ENCODE measurements around the gene VAV2. TPM values are rescaled to one million over a fixed set of nuclear protein-coding genes. Genes with fewer than 3 reads are reported as not detected.

VAV2 gene
- total RNA-seq, 4 donors from 2014 or later: 9.1 to 13.5 (median 10.1) TPM

DNA sequence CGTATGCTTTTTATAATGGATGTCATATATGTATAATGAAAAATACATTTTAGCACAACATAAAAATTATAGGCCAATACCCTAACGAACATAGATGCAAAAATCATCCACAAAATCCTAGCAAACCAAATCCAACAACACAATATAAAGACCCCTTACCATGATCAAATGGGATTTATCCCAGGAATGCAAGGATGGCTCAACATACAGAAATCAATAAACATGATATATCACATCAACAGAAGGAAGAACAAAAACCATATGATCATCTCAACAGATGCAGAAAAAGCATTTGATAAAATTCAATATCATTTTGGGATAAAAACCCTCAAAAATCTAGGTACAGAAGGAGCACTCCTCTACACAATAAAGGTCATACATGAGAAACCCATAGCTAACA is 27.7 kb downstream of the VAV2 start:
- Histone ChIP-seq H3K9me3 (no peaks in the 10 kb centered on the region), H3K27ac (replicated peaks in 1 of 4) (no peak overlapping the region)

DNA sequence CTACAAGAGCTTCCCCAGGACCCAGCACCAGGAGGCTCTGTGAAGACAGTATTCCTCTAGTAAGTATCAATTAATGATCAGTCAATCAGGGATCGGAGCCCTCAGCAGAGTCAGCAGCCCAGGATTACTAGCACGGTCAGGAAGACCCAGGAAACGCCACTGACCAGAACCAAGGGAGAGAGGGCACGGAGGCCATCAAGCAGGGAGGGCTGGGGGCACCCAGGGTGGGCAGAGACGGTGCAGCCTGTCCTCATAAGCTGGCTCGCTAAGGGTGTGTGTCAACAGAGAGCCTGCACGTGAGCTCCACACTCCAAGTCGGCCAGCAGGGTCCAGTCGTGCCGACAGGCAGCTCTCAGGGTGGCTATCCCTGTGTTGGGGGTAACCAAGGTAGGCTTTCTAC is 29.0 kb downstream of the VAV2 start:
- no peak overlapping the region for H3K27ac ChIP-seq (replicated peaks in 1 of 4)
- intact Hi-C loops (cut with DNase I): no loop called here
- H3K27me3 ChIP-seq: no peaks in the 10 kb centered on the region
- no peak for DNase-seq (ENCODE audit: extremely low spot score)
- peaks cover 16 to 42% (median 31%) of the 10 kb centered on the region in 4 donors for H3K4me1 ChIP-seq
- H3K4me3 ChIP-seq: no peak overlapping the region
- TF ChIP-seq POLR2A (IDR thresholded peaks at IDR 0.05; ENCODE audit: low read depth): no peak
- TF ChIP-seq POLR2AphosphoS5 (IDR thresholded peaks at IDR 0.05): no peak
- TF ChIP-seq, protein P1, sequence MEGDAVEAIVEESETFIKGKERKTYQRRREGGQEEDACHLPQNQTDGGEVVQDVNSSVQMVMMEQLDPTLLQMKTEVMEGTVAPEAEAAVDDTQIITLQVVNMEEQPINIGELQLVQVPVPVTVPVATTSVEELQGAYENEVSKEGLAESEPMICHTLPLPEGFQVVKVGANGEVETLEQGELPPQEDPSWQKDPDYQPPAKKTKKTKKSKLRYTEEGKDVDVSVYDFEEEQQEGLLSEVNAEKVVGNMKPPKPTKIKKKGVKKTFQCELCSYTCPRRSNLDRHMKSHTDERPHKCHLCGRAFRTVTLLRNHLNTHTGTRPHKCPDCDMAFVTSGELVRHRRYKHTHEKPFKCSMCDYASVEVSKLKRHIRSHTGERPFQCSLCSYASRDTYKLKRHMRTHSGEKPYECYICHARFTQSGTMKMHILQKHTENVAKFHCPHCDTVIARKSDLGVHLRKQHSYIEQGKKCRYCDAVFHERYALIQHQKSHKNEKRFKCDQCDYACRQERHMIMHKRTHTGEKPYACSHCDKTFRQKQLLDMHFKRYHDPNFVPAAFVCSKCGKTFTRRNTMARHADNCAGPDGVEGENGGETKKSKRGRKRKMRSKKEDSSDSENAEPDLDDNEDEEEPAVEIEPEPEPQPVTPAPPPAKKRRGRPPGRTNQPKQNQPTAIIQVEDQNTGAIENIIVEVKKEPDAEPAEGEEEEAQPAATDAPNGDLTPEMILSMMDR (IDR thresholded peaks at IDR 0.05): no peak
- TF ChIP-seq EP300 (IDR thresholded peaks at IDR 0.05): no peak
- WGBS: 75% methylated on average over 6 of the region's 10 CpGs
- H3K36me3 ChIP-seq: no peaks in the 10 kb centered on the region
- H3K9me3 ChIP-seq: no peaks in the 10 kb centered on the region

More for the DNA sequence above, 27.7 kb downstream of the VAV2 start:
- intact Hi-C loops (cut with DNase I): no loop called here
- 94% methylated on average over 2 of the region's 2 CpGs for WGBS
- H3K4me3 ChIP-seq: no peak overlapping the region
- no peak for DNase-seq (ENCODE audit: extremely low spot score)
- H3K4me1 ChIP-seq: peaks cover 9 to 34% (median 23%) of the 10 kb centered on the region in 4 donors
- H3K36me3 ChIP-seq: no peaks in the 10 kb centered on the region
- TF ChIP-seq EP300 (IDR thresholded peaks at IDR 0.05) (no peak), POLR2A (IDR thresholded peaks at IDR 0.05; ENCODE audit: low read depth) (no peak), POLR2AphosphoS5 (IDR thresholded peaks at IDR 0.05) (no peak)
- TF ChIP-seq, protein P1 (IDR thresholded peaks at IDR 0.05): no peak
- H3K27me3 ChIP-seq: no peaks in the 10 kb centered on the region

DNA sequence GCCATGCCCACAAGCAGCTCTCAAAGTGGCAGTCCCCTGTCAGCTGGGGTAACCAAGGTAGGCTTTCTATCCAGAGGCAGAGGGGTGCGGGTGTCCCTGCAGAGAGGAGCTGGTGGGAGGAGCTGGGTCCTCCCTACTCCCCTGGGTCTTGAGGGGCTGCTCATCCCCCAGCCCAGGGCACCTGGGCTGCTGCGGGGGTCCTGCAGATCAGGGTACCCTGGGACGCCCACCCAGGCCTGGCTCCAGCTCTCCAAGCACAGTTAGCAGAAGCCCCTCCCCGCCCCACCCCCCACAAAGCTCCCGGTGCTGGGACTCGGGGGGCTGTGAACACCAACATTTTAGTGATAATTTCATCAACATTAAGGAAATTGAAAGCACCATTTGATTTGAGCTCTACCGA is 29.8 kb downstream of the VAV2 start:
- no peak for DNase-seq (ENCODE audit: extremely low spot score)

DNA sequence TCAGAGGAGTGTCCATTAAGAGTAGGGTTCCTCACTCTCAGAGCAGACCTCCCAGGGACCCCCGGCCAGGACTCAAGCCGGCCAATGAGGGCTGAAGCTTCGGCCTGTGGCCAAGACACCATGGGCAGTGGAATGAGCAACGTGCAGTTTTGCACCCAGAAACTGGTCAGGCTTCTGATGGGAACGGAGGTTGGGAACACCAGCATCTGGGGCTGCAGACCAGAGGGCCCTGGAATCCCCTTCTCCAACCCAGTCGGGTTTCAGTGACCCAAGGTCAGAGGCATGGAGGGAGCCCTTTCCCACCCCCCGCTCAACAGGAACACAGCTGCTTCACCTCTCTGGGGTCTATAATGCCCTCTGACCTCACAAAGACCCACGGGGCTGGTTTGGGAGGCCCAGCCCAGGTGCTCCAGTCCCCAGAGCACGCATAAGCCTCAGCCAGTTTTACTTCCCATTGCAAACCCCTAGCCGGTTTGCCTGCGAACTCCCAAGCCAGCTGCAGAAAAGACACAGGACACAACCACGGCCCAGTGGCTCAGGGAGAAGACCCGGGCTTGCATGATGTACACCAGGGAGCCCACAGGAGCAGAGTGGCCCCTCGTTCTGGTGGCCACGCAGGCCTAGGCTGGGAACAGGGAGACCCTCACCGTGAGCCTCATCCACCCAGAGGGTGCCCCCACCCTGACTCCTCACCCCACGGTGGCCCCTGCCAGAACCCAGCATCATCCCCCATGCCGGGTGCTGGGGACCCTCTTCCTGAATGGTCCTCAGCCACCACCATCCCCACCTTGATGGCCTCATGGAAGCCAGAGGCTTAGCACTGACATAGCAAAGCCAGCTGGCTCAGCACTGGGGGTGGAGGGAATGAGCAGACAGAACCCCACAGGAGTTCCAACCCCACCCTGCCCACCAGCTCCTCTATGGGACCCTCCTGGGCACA is 30.6 kb downstream of the VAV2 start:
- intact Hi-C loops (cut with DNase I): no loop called here
- WGBS: 86% methylated on average over 5 of the region's 18 CpGs
- no peak for DNase-seq (ENCODE audit: extremely low spot score)

More for the DNA sequence above, 29.8 kb downstream of the VAV2 start:
- TF ChIP-seq EP300 (IDR thresholded peaks at IDR 0.05): no peak
- TF ChIP-seq POLR2AphosphoS5 (IDR thresholded peaks at IDR 0.05): no peak
- WGBS: 77% methylated on average over 1 of the region's 7 CpGs
- Histone ChIP-seq H3K9me3 (no peaks in the 10 kb centered on the region), H3K4me3 (no peak overlapping the region), H3K4me1 (peaks cover 19 to 44% (median 34%) of the 10 kb centered on the region in 4 donors), H3K27me3 (no peaks in the 10 kb centered on the region), H3K36me3 (no peaks in the 10 kb centered on the region), H3K27ac (replicated peaks in 1 of 4) (no peak overlapping the region)
- intact Hi-C loops (cut with DNase I): no loop called here

More for the DNA sequence above, 30.6 kb downstream of the VAV2 start:
- Histone ChIP-seq H3K27me3 (no peaks in the 10 kb centered on the region), H3K4me3 (no peak overlapping the region), H3K4me1 (peaks cover 27 to 53% (median 42%) of the 10 kb centered on the region in 4 donors), H3K36me3 (no peaks in the 10 kb centered on the region), H3K9me3 (no peaks in the 10 kb centered on the region), H3K27ac (replicated peaks in 1 of 4) (no peak overlapping the region)
- TF ChIP-seq POLR2A (IDR thresholded peaks at IDR 0.05; ENCODE audit: low read depth) (no peak), POLR2AphosphoS5 (IDR thresholded peaks at IDR 0.05) (no peak), EP300 (IDR thresholded peaks at IDR 0.05) (no peak)
- TF ChIP-seq, protein P1 (IDR thresholded peaks at IDR 0.05): no peak

Data from esophagus muscularis mucosa (tissue), 4 donors.